GM21526 (cell line): ENCODE results near the gene FCN2.

Experiments
- ATAC-seq: cut with Tn5 transposase; IDR thresholded peaks from one replicate; pipeline ENCODE4 v1.9.1; 2021; ENCODE audit warnings: moderate library complexity; ENCODE audit not compliant: unreplicated experiment, low FRiP score

Gene FCN2

DNA sequence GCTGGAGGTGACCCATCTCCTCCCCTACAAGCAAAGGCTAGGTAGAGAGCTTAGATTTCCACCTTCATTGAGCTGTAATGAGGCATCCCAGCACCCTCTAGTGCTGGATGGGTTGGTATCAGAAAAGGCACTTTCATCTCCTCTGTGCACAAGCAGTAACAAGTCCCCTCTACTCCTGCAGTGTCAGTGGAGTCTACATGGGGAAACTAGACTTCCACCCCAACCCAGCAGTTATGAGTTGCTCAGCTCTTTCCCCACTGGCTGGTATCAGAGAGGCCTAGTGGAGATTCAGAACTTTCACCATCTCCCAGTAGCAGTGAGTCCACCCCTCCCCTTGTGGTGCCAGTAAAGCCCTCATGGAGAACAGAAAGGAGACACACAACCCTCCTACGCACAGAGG is 19.2 kb downstream of the FCN2 start:
- no peak for ATAC-seq

DNA sequence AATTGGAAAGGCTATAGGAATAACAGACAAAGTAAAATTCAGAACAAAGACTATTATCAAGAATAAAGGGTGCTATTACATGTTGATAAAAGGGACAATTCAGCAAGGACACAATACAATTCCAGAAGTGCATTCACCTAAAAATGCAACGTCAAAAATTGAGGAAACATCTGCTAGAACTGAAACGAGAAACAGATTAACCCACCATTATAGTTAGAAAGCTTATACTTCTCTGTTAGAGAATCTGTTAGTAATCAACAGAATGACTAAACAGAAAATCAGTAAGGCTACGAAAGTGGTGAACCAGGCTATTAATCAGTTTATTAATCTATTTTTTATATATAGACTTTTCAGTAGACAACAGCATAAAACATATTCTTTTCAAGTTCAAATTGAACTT is 22.3 kb downstream of the FCN2 start:
- no peak for ATAC-seq

DNA sequence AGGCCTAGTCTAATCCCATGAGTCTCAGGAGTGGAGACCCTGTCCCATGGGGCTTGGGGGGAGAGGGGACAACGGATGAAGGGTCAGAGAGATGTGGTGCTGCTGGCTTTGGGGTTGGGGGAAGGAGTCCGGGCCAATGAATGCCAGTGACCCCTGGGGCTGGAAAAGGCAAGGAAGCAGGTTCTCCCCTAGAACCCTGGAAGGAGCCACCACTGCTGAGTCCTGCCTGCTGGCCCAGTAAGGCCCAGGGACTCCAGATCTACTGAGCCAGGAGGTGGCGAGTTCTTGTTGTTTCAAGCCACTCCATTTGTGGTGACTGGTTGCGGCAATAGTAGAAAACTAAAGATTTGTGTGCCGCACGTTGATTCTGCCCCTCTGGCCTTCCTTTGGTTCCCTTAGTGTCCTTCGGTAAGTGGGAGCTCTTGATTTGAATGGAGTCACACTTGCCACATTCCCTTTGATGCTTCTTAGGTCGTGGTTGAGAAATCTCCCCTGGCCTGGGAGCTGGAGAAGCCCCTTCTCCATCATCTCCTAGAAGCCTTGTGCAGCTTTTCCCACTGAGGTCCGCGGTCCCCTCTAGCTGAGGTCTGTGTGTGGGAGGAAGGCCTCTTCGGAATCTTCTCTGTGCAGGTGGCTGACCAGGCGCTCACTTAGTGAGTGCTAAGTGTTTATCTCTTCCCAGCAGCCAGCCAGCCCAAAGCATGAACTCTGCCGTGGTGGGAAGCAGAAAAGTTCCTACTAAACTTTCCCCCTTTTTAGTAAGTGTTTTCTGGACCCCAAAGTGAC is 28.1 kb downstream of the FCN2 start:
- no peak for ATAC-seq

DNA sequence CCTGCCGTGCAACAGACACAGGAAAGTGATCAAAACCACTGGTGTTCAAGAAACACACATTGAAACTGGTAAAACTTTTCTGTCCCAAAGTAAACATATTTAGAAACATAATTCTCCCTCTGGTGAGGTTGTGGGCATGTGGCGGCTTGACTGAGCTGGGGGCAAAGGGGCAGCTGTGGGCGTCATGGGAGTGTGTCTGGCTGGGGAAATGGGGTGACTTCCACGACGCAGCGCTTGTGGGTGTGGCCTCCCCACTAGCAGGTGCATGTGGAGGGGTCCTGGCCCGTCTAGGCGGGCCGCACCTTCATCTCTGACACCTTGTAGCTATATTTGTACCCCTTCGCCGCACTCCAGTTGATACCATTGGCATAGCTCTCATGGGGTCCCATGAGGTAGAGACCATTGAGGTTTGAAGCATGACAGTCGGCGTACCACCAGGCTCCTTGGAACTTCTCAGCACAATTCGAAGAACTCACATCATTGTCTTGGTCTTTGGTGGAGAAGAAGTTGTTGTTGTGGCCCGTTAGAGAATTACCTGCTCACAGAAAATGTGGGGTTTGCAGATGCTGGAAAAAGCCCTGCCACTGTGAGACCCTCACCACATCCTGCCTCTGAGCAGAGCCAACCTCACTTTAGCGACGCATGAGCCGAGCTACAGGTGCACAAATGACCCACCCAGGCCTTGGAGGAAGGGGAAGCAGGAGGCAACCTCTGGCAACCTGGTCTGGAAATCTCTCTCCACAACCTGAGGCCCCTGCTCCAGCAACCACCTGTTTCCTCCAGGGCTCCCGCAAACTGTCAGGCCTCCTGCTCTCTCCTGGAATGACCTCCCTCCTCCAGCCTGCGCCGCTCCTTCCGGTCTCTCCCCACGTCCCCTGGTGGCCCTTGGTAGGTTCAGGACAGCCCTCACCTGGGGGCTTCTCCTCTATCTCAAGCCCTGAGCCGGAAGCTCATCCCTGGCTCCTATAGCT is 29.2 kb downstream of the FCN2 start:
- ATAC-seq = no peak

DNA sequence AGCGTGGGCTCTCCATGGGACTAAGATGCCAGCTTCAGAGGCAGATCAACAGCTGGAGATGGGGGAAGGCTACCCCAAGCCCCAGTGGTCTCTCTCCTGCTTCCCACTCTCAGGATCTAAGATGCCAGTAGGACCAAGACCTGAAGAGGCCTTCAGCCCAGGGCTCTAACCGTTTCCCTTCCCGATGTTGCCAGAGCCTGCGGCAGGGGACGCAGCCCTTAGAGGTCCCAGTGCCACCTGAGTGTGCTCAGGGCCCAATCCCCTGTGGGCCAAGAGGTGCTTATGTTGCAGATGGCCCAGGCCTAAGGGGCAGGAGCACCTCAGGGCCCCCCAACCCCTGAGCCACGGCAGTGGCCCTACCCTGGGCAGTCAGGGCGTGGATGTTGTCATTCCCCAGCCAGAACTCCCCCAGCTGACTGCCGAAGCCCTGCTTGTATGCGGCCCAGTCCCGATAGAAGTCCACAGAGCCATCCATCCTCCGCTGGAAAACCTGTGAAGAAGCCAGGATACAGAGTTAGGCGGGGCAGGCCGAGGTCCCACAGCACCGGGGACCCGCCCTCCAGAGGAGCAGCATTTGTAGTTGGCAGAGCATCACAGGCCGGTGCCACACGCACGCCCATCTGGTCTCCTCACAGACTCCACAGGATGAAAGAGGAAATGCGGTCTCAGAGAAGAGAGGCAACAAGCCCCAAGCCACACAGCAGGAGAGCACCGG is 31.7 kb downstream of the FCN2 start:
- no peak for ATAC-seq

DNA sequence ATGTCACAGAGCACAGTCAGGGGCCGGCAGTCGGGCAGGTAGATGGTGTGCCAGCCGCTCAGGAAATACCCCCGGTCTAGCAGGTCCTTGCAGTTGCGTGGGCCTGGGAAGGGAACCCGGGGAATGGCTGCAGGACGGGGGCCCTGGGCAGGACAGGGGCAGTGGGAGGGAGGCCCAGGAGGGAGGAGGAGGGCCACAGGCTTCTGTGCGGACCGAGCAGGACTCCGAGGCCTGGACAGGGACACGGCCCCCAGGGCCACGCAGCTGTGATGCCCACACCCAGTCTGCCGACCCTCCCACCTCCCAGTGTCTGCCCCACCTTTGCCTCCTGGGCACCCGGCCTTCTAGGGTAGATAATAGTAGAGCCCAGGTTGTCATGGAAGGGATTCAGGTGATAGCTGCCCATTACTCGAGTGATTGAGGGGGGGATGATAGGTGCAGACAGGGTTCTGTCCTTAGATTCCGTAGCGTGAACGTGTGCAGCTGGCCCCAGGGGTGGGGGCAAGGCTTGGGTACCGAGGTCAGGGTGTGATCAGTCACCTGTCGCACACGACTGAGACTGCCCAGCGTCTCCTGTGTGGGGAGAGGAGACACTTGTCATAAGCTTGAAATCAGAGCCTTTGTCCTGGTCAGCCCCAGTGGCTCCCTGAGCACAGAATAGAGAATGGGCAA is 32.6 kb downstream of the FCN2 start:
- ATAC-seq = no peak

DNA sequence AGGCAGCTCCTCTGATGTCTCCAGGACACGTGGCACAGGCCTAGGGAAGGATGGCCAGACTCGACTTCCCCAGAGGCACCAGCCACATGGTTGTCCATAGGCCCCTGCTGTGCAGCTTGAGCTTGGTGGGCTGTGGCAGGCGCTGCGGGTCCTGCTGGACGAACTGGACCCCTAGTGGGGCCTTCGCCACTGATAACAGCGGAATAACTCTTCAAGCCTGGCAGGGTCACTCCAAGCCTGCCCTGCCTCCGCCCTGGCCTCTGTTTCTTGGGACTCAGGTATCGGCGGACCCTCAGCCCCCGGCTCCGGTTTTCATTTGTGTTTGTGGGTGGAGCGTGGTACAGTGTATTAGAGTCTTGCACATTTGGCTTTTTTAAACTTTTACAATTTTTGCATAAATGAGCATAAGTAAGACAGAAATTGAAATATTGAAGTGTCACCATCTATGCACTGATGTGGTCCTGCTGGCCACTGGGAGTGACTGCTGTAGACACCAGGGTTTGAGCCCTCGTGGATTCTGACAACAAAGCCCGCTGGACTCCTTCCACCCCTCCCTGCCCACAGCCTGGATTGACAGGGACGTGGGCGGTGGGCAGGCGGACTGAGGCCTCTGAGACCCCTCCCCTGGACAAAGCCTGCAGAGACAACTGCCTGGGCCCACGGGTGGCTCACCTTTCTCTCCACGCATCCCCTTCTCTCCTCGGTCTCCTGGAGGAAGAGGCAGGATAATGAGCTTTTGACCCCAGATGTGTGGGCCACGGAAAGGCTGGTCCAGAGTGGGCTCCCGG is 33.3 kb downstream of the FCN2 start:
- ATAC-seq = no peak

DNA sequence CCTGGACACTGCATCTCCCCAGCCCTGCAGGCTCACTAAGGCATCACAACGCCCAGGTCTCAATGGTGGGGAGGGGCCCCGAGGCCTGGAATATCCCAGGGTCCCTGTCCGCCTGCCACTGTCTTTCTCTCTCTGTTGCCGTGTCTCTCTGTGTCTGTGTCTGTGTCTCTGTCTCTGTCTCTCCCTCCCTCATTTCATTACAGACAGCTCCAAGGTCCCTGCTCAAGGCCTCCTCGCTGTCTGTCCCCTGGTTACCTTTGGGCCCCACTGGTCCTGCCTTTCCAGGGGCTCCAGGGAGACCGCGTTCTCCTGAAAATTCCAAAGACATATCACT is 33.9 kb downstream of the FCN2 start:
- ATAC-seq = no peak

DNA sequence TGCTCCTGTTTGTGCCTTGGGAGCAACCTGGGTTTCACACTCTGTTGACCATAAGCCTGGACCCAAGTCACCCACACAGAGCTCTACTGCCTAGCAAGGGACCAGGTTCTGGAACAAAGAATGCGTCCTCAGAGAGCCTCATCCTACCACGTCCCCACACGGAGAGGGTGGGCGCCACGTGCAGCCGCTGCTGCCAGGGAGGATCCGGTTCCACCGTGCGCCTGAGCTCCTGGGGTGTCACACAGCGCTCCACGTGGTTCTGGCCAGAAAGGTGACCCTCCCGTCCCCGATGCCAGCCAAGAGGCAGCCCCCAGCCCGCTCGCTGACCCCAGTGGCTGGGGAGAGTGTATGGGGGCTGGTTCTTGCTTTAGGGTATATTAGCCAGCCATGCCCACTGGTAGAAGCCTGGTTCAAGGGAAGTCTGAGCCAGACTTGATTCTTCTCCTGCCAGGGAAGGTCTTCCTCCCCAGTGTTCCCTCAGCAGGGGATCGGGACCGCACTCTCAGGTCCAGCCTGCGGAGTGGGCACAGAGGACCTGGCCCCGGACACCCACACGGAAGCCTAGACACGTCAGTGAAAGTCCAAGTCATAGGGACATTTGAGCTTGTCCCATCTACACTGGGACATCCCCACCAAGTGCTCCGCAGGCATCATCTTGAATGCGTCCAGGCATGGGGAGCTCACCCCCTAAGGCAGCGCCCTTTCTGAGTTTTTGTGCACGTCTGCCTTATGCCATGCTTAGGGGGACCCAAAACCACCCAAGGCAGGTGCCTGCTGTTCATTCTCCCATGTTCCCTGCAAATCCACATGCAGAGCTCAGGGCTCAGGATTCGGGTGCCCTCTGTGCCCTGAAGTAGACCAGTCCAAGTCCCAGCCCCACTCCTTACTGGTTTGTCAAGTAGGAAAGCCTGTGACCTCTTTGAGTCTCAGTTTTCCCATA is 34.7 kb downstream of the FCN2 start:
- ATAC-seq = no peak

DNA sequence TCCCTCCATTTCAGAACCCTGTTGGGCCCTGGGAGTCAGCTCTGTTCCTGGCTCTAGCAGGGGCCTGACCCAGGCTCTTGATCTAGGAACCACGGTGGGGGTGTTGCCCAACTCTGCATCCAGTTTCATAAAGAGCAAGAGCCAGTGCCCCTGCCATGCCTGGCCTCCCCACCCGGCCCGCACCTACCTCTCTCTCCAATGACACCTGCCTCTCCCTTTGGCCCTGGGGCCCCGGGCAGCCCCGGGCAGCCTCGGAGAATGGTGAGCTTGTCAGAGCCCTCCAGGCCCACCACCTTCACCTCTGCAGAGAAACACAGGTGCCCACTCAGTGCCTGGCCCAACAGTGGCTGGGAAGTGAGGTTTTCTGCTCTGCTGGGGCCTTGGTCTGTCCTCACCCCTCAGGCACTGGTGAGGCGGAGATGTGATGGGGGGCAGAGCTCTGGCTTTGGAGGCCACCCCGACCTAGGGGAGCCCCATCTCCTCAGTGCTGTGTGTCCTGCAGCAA is 35.6 kb downstream of the FCN2 start:
- no peak for ATAC-seq

DNA sequence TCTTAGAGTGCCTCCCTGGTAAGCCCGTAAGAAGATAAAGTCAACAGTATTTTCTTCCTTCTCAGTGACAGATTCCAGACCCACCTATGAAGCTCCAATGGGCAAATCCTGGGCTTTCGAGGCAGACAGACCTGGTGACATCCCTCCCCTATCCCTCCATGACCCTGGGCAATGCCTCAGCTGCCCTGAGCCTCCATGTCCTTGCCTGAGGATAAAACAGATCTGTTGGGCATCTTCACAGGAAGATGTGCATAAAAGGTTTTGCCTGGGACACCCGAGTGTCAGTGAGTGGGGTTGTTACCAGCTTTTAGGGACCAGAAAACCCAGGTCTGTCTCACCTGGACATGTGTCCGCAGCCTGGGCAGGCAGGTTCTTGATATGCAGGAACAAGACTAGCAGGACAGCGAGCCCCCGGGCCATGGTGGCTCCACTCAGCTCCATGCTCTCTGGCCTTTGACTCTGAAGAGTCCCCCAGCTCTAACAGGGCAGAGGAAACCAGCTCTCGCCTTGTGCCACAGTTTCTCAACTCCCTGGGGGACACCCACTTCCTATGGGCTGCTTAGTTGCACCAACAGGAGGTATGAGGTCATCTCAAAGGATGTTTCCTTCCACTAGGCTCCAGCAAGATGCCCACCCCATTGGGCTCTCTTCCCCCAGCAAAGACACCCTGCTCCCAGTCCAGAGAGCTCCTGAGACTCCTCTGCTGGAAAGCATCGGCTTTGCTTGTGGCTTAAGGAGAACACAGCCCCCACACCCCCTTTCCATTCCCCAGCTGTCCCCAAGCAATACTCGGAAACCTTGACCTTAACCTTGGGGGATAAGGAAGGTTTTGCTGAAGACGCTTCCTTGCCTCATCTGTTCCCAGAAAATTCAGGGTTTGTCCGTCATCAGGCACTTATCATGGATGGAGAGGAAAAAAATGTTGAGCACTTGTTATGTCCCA is 37.1 kb downstream of the FCN2 start, which contains the start of gene FCN1:
TSS of gene FCN1 (minus strand) at position 482 of the 943 bp plus-strand sequence. CDS start at position 441, 41 bp downstream.
- ATAC-seq = no peak

DNA sequence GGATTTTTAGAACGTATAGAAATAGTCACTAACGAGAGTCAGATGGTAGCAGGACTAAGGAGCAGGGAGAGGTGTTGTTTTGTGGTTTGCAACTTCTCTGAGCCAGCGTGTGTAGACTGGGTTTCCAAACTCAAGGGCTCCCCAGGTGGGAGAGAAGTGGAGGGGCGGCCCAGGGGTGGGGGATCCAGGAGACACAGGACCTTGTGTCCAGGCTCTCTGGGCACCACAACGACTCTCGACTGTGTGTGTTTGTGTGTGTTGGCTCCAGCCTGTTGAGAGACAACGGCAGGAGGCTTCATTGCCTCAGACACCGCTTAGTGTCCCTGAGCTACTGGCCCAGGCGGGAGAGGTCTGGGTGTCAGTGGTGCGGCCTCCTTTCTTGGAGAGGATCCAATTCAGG is 38.0 kb downstream of the FCN2 start:
- ATAC-seq = no peak

DNA sequence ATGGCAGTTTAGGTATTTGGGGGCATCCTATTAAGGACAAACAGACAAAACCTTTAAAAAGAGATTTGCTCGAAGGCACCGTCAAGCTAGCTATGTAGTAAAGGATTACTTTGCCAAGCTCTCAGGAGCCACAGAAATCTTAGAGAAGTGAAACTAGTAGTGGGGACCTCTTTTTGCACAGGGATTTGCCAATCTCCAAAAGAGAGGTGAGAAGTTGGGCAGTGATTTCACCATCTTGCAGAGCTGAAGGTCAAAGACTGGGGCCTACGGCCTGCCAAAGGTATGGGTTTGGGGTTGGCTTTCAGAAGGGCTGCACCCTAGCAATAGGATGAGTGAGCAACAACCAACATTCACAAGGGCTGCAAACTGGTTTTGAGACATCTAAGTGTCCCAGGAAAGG is 38.7 kb downstream of the FCN2 start:
- ATAC-seq = no peak

DNA sequence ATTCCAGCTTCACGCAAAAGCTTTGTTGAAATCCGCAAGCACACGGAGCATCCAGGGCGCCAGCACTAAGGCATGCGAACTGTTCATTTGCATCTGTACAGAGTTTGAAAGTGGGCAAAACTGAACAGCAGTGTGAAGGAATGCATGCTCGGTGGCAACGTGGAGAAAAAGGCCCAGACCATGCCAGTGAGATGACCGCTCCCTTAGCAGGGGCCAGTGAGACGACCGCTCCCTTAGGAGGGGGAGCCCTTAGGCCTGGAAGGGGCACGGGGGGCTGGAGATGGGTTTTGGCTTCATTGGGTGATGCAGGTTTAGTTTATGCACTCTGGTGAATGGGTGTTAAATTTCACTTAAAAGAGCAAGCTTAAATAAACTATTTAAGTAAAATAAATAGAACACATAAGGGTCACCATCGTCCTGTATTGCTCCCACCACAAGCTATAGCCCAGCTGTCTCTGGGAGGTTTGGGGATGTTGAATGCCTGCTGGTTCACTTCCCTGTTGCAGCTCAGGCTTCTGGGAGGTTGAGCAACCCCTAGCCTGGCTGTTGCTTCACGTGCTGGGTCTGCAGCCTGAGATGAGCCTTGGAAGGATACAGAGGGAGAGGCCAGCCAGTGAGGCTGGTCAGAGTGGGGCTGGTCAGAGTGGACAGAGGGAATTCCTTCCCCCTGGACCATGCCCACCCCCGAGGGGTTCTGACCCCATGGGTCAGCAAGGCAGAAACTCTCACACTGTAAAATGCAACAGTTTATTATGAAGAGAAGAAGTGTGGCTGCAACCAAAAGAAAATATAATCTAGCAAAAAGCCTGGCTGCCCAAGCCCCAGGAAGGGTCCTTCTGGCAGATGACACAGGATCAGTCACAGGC is 41.7 kb downstream of the FCN2 start:
- no peak for ATAC-seq

DNA sequence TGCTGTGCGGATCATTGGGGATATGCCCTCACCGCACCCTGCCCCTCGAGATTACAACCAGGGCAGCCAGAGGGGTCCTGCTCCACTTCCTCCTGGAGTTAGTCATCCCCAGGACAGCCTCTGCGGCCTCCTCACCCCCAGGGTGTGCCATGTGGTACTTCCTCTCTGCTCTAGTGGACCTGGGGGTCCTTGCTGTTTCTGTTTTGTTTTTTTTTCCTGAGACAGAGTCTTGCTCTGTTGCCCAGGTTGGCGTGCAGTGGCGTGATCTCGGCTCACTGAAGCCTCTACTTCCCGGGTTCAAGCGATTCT is 42.3 kb downstream of the FCN2 start:
- ATAC-seq = no peak

DNA sequence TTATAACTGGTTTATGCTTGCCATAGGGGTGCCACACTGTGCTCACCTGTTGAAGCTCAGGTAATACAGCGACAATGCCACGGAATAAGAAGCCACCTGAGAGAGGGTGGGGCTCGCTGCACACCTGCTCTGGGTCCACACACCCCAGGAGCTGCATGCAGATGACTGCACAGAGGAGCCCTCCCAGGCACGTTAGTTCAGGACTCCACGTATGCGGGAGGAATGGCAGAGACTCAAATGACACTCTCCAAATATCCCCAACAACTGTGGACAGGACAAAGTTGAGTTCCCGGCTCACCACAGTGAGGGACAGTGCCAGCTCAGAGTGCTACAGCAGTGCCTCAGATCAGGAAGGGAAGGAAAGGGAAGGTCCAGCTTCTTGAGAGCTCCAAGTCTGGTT is 42.9 kb downstream of the FCN2 start:
- no peak for ATAC-seq
